ENCODE results near the gene ZMYND10.
A peak's percentile ranks its signal among the peaks of the same experiment; 100 is the strongest.

Gene ZMYND10

DNA sequence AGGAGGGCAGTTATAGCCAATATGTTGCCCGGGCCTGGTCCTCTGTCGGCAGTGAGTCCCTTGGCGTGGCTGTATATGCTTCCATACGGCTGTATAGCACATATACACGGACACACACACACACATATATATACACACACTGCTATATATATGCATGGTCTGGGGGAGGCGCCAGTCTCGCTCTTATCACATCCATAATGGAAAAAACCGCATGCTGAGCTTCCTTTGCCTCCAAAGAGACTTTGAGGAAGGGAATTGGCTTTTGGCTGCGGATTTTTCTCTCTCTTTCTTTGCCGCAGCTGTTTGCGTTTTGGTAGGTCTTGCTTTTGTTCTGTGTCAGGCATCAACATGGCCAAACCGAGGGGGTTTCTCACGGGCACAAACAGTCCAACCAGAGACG is 25.1 kb upstream of the ZMYND10 start:
- DNase-seq, result no peak

DNA sequence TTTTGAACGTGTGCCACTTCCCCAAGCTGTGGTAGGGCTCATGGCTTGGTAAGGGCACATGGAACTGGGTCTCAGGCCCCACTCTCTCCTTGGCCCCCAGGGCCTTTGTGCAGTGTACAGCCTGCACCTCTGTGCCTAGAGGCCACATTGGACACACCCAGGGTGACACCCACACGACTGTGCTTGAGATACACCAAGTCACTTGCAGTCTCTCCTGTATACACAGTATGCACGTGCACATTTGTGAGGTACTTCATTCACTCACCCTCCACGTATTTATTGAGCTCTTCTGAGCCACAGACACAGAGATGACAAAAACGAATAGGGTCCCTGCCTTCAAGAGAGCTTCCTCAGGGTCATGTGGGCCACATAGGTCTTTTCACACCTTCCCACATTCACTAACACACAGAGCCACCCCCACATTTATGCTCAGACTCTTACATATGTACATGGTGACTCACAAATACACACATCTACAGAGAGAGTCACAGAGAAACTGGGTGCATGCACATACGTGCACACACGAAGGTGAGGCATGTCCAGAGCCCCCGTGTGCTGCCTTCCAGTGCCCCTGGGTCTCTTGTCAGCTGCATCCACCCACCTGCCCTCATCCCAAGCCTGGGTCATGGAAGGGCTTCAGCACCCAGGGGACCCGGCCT is 23.6 kb upstream of the ZMYND10 start:
- DNase-seq, result no peak

DNA sequence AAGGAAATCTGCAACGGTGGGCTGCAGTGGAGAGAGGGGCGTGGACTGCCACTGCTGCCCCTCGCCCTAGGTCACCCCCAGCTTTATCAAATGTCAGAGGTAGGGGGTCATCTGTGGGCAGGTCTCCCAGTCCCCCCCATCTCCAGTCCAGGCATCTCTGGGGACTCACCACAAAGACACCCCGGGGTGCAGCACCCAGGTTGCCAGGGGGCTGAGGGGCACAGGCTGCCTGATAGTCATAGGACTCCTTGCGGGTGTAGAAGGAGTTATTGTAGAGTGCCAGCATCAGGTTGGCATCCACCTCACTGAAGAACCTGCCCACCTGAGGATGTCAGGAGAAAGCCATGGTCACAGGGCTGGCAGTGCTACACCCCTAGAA is 20.3 kb upstream of the ZMYND10 start:
- no peak for DNase-seq

DNA sequence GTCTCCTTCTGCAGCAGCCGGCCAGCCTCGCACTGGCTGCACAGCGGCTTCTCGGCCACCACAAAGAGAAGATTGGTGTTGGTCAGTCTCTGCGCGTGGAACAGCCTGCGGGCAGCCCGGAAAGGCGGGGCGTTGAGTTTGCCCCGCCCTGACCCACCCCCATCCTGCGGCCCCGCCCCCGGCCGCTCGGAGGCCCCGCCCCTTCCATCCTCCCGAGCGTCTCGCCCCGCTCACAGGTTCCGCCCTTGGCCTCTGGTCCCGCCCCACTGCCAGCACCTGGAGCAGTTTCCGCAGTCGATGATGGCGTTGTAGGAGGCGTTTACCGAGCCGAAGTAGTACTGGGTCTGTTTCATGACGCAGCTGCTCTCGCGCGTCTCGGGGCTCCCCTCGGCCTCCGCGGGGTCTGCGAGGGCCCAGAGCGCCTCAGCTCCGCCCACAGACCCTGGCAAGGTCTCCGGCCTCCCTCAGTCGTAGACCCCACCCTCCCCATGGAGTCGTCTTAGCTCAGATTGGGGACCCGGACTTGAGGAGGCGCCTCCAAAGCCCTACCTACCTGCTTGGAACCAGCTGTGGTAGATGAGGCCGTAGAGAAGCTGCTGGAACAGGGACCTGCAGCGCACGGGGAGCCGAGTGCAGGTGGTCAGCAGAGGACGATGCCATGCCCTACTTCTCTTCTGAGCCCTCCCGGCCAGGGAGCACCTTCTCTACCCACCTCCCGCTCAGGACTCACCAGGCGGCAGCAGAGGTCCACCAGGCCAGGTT is 19.7 kb upstream of the ZMYND10 start:
- peak in 1 of 2 donors; percentile 63 for DNase-seq

DNA sequence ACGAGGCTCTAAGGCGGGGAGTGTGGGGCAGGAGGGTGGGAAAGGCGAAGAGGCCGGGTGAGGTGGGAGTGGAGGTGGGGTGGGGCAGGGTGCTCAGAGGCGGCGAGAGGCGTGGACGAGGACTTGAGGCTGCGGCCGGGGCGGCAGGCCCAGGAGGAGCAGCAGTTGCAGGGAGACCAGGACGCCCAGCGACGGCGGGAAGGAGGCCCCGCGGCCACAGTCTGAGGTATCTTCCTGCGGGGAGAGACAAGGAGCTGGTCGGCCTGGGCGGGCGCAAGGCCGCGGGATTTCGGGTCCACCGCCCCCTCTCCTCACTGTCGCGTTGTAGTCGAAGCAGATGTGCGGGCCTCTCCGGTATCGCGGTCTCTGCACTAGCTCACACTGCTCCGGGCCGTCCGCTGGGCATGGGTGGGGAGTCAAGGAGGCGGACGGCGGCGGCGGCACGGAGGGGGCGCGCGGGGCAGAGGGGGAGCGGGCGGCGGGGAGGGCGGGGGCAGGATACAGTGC is 19.1 kb upstream of the ZMYND10 start:
- DNase-seq, result no peak

DNA sequence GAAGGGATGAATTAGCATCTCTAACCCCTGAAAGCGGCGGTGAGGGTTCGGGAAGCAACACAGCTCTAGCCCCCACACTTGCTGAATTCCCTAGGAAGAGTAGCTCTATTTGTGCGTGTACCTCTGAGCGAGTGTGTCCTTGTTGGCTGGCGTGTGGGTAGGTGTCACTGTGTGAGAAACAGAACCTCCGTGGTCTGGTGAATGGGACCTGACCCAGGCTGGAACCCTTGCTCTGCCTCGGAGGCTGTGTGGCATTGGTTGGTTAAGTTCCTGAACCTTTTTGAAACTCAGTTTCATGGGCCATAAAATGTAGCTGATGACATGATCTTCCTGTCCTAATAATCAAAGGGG is 14.2 kb upstream of the ZMYND10 start:
- DNase-seq, result no peak

DNA sequence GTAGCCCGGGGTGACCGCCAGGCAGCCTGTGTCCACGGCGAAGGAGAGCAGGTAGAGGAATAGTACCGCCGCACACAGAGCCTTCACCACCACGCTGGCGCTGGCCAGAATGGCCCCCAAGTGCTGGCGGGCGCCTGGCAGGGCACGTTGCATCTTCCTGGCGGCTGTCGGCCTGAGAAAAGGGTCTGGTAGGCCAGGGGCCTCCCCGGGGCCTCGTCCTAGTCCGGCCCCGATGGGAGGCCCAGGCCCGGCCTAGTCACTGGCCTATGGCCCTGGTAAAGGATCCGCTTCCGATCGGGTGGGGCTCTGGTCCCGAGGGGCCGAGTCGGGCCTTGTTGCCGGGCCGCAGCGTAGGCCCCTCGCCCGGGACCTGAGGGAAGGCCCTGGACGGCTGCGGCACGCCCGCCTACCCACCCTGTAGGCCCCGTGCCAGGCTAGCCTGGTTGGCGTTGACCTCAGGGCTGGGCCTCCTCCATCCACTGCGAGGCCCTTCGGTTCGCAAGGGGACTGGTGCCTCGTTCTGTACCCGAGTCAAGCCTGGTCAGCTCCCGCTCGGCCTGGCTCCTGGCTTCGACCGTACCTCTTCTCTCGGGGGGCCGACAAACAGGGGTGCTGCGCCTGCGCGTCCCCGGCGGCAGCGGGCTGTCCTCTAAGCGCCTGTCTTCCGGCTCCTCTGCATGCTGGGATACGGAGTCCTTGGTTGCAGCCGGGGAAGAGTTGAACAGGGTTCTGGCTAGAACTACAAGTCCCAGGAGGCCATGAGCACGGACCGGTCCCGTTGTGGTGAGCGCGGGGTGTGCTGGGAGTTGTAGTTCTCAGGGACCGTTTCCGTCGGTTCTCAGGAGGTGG is 13.6 kb upstream of the ZMYND10 start, which contains the start of gene TMEM115:
TSS of gene TMEM115 (minus strand) at position 611 of the 849 bp plus-strand sequence. CDS start at position 153, 458 bp downstream.
- DNase-seq, result peak; percentile 99 to 100

DNA sequence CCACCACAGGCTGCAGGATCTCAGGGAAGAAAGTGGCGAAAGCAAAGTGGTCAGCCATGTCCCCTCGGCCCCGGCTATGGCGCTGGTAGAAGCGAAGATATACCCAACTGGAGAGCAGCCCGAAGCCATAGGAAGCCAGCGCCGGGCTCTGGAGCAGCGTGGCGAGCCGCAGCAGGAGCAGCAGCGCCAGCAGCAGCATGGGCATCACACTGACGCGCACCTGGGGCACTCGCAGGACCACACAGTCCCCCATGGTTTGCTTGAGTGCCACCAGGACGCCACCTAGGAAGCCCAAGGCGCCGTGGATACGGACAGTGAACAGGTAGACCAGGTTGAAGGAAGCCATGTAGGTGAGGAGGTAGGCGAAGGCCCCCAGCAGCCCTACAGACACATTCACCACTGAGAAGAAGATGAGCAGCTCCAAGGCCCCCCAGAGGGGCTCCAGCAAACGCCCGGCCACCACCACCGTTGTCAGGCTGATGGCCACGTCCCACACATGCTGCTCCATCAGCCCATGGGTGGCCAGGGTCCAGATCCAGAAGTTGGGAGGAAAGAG is 12.9 kb upstream of the ZMYND10 start:
- no peak for DNase-seq

DNA sequence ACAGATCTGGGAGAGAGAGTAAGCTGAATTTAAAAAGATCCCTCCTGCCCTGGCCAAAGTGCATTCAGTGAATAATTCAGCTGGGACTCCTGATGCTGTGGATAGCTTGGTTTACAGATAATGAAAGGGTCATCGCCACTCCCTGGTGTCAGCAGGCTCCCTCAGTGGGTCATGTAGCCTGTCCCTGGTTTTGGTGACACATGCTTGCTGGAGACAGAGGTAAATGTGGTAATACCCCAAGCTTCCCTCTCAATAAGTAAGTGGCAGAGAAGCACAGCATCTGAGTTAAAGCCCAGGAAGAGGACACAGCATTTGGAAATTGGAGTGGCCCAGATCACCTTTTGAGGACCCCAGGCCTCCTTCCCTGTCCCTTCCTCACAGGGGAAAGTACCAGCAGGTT is 11.9 kb upstream of the ZMYND10 start:
- DNase-seq, result no peak

DNA sequence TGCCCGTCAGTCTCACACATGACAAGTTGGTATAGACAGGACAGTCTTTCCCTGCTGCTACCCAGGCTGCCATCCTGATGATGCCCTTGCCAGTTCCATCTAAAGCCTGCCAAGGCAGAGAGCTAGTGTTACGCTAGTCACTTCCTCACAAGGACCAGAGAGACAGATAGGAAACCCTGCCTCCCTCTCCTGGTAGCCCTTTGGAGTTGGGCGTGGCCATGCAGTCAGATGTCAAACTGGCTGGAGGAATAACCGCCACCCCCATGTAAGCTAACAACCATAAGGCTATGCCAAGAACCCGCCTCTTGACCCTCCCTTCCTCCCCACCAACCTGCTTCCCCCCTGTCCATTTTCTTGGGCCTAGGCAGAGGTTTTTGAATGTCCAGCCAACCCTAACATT is 11.0 kb upstream of the ZMYND10 start:
- DNase-seq, result no peak

DNA sequence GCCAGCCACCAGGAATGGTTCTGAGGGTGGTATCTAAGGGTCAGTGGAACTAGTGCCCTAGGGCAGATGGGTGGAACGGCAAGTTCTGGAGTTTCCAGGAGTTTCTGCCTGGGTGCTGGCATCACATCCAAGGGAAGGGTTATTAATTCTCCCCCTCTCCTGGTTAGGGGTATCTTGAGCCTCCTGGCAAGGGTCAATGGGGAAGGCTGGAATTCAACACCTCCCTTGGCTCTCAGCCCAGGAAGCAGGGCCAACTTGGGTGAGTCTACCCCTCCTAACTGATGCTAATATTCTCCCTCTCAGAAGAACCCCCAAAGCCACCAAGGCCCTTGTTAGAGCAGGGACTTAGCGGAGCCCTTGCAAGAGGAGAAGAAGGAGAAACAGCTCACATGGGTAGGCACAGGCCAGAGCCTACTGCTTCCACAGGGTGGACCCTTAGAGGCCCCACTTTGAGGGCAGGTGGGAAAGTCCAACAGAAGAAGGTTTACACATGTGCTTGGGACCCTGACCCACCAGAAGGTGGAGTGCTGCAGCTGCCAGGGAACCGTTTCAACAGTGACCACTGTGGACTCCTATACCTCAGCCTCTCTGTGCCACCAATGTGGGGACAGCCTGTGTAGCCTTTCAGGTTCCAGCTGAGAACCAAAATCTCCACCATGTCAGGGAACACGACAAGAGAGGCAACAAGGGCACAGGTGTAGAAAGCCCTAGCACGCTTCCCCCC is 10.5 kb upstream of the ZMYND10 start:
- DNase-seq, result no peak

DNA sequence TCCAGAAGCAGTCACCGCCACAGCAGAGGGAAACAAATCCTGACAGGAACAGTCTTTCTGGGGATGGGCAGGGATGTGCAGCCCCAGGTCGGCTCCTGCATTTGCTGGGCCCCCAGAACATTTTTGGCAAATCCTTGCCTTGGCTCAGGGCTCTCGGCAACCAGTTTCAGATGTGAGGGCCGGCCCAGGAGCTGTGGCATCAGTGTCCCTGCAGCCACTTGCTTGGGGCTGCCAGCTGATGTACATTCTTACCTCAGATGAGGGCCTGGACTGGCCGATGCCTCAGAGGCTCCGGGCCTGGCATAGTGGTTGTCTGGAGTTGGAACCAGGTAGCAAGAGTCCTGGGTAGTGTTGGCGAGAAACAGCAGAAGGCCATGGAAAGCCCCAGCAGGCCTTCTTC is 9.3 kb upstream of the ZMYND10 start:
- no peak for DNase-seq

DNA sequence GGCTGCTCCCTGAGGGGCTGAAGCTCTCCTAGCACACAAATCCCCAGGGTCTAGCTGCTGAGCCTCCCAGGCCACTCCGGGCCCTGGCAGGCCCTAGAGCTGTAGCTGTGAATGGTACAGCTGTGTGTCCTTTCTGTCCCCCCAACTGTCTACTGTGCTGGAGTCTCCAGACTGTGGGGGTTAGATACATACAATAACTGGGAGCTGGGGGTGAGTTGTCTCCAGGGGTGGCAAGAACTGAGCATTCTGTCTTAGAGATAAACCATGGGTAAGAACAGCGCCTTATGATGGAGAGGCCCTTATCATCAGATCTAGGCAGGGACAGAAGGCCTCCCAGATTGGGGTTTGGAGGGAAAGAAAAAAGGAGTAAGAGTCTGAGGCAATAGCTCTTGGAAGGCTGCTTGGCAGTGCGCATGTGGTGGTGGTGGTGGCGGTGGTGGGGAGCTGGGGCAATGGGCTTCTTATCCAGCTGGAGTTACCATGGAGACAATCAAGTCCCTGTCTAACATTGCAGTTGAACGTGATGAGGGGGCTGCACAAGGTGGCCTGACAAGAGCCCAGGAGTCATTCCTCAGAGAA is 8.7 kb upstream of the ZMYND10 start:
- DNase-seq, result no peak

DNA sequence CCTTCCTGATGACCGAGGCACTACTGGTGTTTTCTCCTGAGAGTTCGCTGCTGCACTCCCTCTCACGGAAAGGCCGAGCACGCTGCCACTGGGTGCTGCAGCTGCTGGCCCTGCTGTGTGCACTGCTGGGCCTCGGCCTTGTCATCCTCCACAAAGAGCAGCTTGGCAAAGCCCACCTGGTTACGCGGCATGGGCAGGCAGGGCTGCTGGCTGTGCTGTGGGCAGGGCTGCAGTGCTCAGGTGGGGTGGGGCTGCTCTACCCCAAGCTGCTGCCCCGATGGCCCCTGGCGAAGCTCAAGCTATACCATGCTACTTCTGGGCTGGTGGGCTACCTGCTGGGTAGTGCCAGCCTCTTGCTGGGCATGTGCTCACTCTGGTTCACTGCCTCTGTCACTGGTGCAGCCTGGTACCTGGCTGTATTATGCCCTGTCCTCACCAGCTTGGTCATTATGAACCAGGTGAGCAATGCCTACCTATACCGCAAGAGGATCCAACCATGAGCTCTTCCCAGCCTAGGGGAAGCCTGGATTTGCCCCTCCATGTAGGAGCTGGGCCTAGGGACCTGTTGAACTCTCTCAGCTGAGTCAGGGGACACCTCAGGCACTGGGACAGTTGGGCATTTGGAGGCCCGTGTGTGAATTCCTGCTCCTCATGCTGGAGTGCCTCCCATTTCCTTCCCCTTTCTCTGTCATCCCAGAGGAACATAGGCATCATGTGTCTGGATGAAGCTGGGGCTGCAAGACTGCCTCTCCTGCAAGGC is 7.9 kb upstream of the ZMYND10 start:
- DNase-seq, result no peak

DNA sequence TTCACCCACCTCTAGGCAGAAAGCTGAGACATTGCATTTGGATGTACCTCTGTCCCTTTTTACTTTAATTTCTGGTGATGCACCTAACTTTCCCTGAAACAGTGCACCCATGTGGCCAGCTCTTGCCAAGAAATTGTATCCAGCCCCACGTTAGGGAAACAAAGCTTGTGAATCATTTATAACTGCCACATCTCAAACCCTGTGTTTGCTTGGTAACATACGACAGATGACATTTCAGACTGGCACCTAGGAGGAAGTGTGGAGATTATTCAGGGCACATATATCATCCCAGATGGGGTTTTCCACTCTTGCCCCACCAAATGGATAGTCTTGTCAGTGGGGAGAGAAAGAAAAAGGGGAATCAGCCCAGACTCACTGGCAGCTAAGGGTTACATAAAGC is 7.2 kb upstream of the ZMYND10 start:
- DNase-seq, result no peak

DNA sequence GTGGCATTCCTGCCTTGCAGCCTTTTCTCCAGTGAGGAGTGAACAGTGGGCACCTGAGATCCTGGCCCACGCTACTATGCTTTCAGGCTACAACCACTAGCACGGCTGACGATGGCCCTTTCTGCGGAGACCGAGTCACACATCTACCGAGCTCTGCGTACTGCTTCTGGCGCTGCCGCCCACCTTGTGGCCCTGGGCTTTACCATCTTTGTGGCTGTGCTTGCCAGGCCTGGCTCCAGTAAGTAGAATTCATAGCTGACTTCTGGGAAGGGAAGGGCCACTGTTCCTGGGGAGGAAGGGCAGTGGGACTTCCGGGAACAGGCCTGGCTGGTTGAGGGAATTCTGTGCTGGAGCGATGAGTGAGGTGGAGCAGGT is 5.8 kb upstream of the ZMYND10 start:
- DNase-seq, result no peak

DNA sequence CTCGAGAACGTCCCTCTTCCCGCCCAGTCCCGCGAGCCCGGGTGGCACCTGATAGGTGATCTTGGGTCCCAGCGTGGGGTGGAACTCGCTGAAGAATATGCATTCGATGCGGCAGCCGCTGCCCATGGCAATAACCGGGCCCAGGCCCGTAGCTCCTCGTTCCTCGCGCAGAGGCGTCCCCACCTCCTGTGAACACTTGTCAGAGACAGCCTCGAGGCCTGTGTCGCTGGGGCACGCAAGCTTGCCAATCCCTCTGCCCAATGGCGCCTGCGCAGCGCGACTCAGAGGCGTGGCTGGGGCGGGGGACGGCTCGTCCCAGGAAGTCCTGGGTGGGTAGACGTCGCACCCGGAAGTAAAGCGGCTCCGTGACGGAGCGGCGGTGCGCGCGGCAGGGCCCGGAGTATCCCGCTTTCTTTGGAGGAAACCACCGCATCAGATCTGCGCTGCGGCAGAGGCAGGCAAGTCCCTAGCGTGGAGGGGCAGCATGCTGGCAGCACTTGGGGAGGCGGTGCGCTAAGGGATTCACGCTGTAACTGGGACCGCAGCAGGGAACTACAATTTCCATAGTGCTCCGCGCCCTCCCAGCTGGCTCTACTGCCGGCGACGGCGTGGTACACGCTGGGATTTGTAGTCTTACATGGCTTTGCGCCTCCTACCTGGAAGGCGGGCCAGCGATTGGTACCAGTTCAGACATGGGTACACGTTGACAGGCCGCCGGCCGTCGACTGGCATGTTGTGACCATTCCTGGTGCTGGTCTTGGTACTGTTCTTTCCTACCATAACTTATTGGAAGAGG is 5.2 kb upstream of the ZMYND10 start, which contains the start of the genes CYB561D2 and NPRL2:
TSS of gene CYB561D2 (plus strand) at position 336 of the 796 bp plus-strand sequence. CDS start 572 bp downstream, outside the sequence.
TSS of gene NPRL2 (minus strand) at position 249 of the 796 bp plus-strand sequence. CDS start at position 126, 123 bp downstream.
- DNase-seq, result peak; percentile 91 to 97

DNA sequence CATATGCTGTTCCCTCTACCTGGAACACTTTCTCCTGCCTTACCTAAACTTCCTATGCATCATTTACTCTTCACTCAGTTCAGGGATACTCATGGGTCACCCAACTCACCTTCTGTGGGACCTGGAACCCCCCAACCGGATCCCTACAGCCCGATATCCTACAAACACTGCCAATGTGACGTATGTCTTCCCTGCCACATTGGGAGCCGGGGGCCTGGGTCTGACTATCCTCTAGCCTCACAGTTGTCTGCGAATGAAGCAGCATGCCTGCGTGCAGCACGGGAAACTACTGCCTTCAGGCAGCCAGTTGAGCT is 4.6 kb upstream of the ZMYND10 start:
- no peak for DNase-seq

DNA sequence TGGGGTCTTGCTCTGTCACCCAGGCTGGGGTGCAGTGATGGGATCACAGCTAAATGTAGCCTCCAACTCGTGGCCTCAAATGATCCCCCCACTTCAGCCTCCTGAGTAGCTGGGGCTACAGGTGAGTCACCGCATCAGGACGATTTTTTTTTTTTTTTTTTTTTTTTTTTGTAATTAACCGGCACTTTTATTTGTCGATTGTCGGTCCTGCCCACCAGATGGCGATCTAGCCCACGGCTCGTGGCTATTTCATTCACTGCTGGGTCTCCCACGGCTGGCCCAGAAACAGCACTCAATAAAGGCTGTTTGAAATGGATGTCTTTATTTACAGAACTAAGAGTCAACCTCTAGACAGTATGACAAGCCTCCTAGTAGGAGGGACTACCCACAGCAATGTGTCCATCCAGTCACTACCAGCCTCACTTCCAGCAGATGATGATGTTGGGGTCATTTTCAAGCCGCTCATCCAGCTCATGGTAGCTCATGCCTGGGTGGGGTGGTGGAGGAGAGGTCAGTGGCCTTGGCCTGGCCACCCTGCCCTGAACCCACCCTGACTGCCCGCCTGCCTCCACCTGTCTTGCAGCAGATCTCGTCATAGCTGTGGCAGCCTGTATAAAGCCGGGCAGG is 1.8 kb upstream of the ZMYND10 start:
- DNase-seq, result peak; percentile 44 to 51

DNA sequence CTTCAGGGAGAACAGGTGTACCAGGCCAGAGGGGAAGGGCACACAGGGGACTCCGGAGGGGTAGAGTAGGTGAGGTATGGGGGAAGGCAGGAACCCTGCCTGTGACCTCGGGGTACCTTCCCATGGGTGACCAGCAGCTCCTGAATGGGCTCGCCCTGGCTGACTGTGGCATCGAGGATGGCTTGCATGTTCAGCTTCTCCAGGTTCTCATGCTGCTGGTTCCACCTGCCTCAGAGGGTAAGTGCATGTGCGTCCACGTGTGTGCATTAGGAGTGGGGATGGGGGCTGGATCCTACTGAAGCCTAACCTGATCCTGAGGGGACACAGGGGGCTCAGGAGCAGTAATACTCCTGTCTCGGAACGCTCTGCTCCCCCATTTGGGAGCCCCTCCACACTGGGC is 524 bp downstream of the ZMYND10 start:
- DNase-seq, result no peak

Data from hippocampal formation (tissue), 2 donors.